Glomerular visceral epithelial cell (primary cell): Measurements from ENCODE around the gene RBM15.

Experiments
- DNase-seq: peaks from one replicate; pipeline ENCODE4 v3.0.0-alpha.2; 2016; ENCODE audit errors: extremely low spot score

The RBM15 gene

GRCh38 chr1:110321045-110321444 is 18.1 kb upstream of the RBM15 start:
- no peak for DNase-seq

GRCh38 chr1:110321846-110322245 is 17.3 kb upstream of the RBM15 start:
- no peak for DNase-seq

GRCh38 chr1:110324667-110325066 is 14.5 kb upstream of the RBM15 start:
- no peak for DNase-seq

GRCh38 chr1:110326826-110327225 is 12.4 kb upstream of the RBM15 start:
- no peak for DNase-seq

GRCh38 chr1:110328274-110328673 is 10.9 kb upstream of the RBM15 start:
- DNase-seq = no peak

- no peak for DNase-seq
These were observed 10.5 kb upstream of the RBM15 start for GRCh38 chr1:110328700-110329099.

- no peak for DNase-seq
These were observed 3.9 kb upstream of the RBM15 start for GRCh38 chr1:110335265-110335664.

- peak; percentile 17 for DNase-seq
These were observed 2.7 kb upstream of the RBM15 start for GRCh38 chr1:110336300-110337039.

- peak; percentile 52 for DNase-seq
These were observed 1.4 kb upstream of the RBM15 start for GRCh38 chr1:110337704-110338308.

GRCh38 chr1:110338309-110338885 is 780 bp upstream of the RBM15 start:
- peak; percentile 92 for DNase-seq

- peak; percentile 68 for DNase-seq
These were observed 430 bp downstream of the RBM15 start for GRCh38 chr1:110339407-110340206.

- no peak for DNase-seq
These were observed 961 bp downstream of the RBM15 start for GRCh38 chr1:110340207-110340468.

GRCh38 chr1:110341146-110341871 is 2.1 kb downstream of the RBM15 start:
- DNase-seq = no peak

GRCh38 chr1:110341872-110342331 is 2.7 kb downstream of the RBM15 start:
- no peak for DNase-seq

GRCh38 chr1:110343249-110343648 is 4.1 kb downstream of the RBM15 start:
- no peak for DNase-seq

GRCh38 chr1:110344152-110344551 is 5.0 kb downstream of the RBM15 start:
- DNase-seq = no peak

- DNase-seq = no peak
These were observed 6.3 kb downstream of the RBM15 start for GRCh38 chr1:110345480-110345879.

- DNase-seq = no peak
These were observed 7.5 kb downstream of the RBM15 start for GRCh38 chr1:110346690-110347089.

- DNase-seq = no peak
These were observed 8.2 kb downstream of the RBM15 start for GRCh38 chr1:110347182-110347893.

GRCh38 chr1:110348050-110348449 is 8.9 kb downstream of the RBM15 start:
- no peak for DNase-seq

GRCh38 chr1:110348771-110349170 is 9.6 kb downstream of the RBM15 start:
- DNase-seq = no peak
